T-cell (primary cell): ENCODE results near the gene ABCA3. TPM values are rescaled to one million over a fixed set of nuclear protein-coding genes. Genes with fewer than 3 reads are reported as not detected.

Source experiments
- ATAC-seq, 4 experiments: fragments of 200-7000 bp in 3 of 4; fragments of 150-1000 bp in 1 of 4; cut with Tn5 transposase; replicated peaks in 1 of 4; 1 replicate in 3 of 4; 2 replicates in 1 of 4; pipeline ENCODE4 v1.10.0; 2021; ENCODE audit warnings: moderate library complexity in 3 of 4, mild to moderate bottlenecking in 2 of 4, moderate number of reproducible peaks in 1 of 4
- CTCF ChIA-PET, 2 donors: fragments of 300-600 bp; sonication (Branson Sonifier 250); formaldehyde crosslinking; loops; one replicate each; lab custom pipeline; 2022; ENCODE audit warnings: antibody characterized with exemption in 2 of 2; lab: Charles Lee
- POLR2A ChIA-PET, 2 donors: fragments of 300-600 bp; sonication (Branson Sonifier 250); formaldehyde crosslinking; loops; one replicate each; lab custom pipeline; 2022; ENCODE audit warnings: antibody characterized with exemption in 2 of 2; lab: Charles Lee
- DNase-seq, 35 experiments: peaks; one replicate each; pipeline versions ENCODE4 v3.0.0 to v3.0.0-alpha.2; 2013 to 2023
- H3K27ac ChIP-seq: one replicate; pipeline ENCODE4 v1.5.1; 2013; ENCODE audit warnings: low read length
- H3K27me3 ChIP-seq, 2 experiments: replicated peaks in 1 of 2; 1 replicate in 1 of 2; 2 replicates in 1 of 2; pipeline versions ENCODE4 v1.6.1 to v1.7.0; 2013; ENCODE audit warnings: low read length in 1 of 2, mixed read lengths in 1 of 2; ENCODE audit not compliant: control insufficient read depth in 2 of 2, insufficient read depth in 2 of 2; ENCODE audit errors: extremely low read depth in 1 of 2
- H3K36me3 ChIP-seq, 2 donors: 1 replicate in 1 of 2; 2 replicates in 1 of 2; pipeline versions ENCODE4 v1.6.1 to v1.7.0; 2013; ENCODE audit warnings: low read length in 1 of 2; ENCODE audit not compliant: control insufficient read depth in 2 of 2, insufficient read depth in 1 of 2; ENCODE audit errors: extremely low read depth in 1 of 2
- H3K4me1 ChIP-seq, 2 experiments: 1 replicate in 1 of 2; 2 replicates in 1 of 2; pipeline versions ENCODE4 v1.6.1 to v1.7.0; 2013; ENCODE audit warnings: low read length in 2 of 2, mixed read lengths in 1 of 2; ENCODE audit not compliant: insufficient read depth in 2 of 2, control insufficient read depth in 1 of 2; ENCODE audit errors: extremely low read depth in 1 of 2
- H3K4me3 ChIP-seq, 2 donors: 1 replicate in 1 of 2; 2 replicates in 1 of 2; pipeline versions ENCODE4 v1.5.1 to v1.7.0; 2013; ENCODE audit warnings: mild to moderate bottlenecking in 2 of 2, low read length in 1 of 2, moderate library complexity in 1 of 2; ENCODE audit not compliant: control insufficient read depth in 1 of 2; ENCODE audit errors: extremely low read depth in 1 of 2
- H3K9me3 ChIP-seq: 2 replicates; pipeline ENCODE4 v1.7.0; 2013
- H3K27ac Mint-ChIP-seq, 2 donors: one replicate each; pipeline ENCODE4 v1.8.0; 2020 to 2021; ENCODE audit warnings: mild to moderate bottlenecking in 2 of 2, mixed read lengths in 2 of 2
- H3K27me3 Mint-ChIP-seq, 2 donors: one replicate each; pipeline ENCODE4 v1.8.0; 2021 to 2022; ENCODE audit warnings: mixed read lengths in 2 of 2
- H3K36me3 Mint-ChIP-seq: one replicate; pipeline ENCODE4 v1.8.0; 2021; ENCODE audit warnings: mixed read lengths
- H3K4me1 Mint-ChIP-seq, 3 donors: one replicate each; pipeline ENCODE4 v1.8.0; 2020 to 2022; ENCODE audit warnings: mixed read lengths in 3 of 3, mild to moderate bottlenecking in 1 of 3
- H3K4me3 Mint-ChIP-seq, 3 donors: one replicate each; pipeline ENCODE4 v1.8.0; 2020 to 2022; ENCODE audit warnings: mild to moderate bottlenecking in 3 of 3, mixed read lengths in 3 of 3, moderate library complexity in 3 of 3
- H3K9me3 Mint-ChIP-seq, 3 donors: one replicate each; pipeline ENCODE4 v1.8.0; 2020 to 2022; ENCODE audit warnings: mixed read lengths in 3 of 3
- WGBS: methylation state at CpG from one replicate; pipeline ENCODE4 v1.1.5; 2013; ENCODE audit warnings: missing lambda C conversion rate; ENCODE audit not compliant: insufficient coverage; 5-methylcytosine and 5-hydroxymethylcytosine counted together
- total RNA-seq, 35 experiments: library from RNA in 6 of 35; stranded (reverse) in 6 of 35; fragments of 120-200 nt in 1 of 35; gene quantifications; one replicate each; pipeline versions ENCODE4 v1.2.1 to v1.2.4 and lab custom pipeline; 2013 to 2026

Gene ABCA3
- total RNA-seq, 5 donors from 2014 or later (not counting 1 experiment from before 2014, with no cell fraction given) = 6.6 to 11.1 (median 9.9) TPM

DNA sequence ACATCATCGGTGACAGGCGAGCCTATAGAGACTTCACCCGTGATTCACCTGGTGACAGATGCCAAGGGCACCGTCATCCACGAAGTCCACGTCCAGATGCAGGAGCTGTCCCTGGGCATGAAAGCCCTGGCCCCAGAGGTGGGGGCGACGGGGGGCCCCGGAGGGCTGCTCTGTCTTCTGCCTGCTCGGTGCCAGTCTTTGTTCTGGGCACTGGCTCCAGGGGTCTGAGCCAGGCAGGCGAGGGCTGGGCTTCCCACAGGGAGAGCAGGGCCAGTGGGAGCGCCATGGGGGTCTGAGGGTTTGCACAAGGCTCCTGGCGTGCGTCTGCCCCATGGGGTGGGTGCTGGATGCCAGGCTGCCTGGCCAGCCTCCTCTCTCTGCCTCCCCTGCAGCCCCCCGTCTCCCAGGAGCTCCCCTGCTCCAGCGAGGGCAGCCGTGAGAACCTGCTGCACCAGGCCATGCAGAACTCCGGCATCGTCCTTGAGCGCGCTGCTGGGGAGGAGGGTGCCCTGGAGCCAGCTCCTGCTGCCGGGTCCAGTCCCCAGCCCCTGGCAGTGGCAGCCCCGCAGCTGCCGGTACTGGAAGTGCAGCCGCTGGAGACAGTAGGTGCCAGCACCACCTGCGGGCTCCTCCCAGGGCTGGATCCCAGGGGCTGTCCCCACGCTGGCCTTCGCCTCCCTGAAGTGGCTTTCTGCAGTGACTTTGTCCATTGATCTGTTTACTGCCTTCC lies 107.3 kb downstream of the ABCA3 start:
- WGBS = 95% methylated on average over 23 of the region's 28 CpGs

DNA sequence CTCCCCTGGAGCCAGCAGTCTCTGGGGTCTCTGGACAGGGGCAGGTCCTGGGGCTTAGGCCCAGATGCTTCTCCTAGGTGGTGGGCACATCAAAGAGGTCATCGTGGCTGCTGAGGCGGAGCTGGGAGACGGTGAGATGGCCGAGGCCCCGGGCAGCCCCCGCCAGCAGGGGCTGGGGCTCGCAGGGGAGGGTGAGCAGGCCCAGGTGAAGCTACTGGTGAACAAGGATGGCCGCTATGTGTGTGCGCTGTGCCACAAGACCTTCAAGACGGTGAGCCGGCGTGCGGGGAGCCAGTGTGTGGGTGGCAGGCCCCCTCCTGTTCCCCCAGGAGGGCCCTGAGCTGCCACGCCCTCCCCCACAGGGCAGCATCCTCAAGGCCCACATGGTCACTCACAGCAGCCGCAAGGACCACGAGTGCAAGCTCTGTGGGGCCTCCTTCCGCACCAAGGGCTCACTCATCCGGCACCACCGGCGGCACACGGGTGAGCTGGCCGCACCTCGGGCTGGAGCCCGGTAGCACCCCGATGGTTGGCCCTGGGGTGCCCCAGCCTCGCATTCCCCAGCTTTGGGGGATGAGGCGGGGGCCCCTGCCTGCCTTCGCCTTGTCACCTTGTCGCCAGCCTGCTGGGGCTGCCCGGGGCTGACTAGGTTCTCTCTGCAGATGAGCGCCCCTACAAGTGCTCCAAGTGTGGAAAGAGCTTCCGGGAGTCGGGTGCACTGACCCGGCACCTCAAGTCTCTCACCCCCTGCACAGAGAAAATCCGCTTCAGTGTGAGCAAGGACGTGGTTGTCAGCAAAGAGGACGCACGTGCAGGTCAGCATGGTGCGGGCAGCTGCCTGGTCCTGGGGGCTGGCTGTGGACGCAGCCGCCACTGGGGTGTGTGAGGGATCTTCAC lies 108.2 kb downstream of the ABCA3 start:
- H3K27me3 Mint-ChIP-seq = peaks cover 0 to 4% of the 10 kb centered on the region in 2 donors
- WGBS = 92% methylated on average over 23 of the region's 41 CpGs

More for the DNA sequence above, 107.3 kb downstream of the ABCA3 start:
- Mint-ChIP-seq H3K27ac (no peak overlapping the region), H3K4me1 (peaks cover 0 to 2% (median 1%) of the 10 kb centered on the region in 3 donors), H3K36me3 (peaks cover 30% of the 10 kb centered on the region), H3K27me3 (peaks cover 0 to 4% of the 10 kb centered on the region in 2 donors), H3K4me3 (no peak overlapping the region), H3K9me3 (no peaks in the 10 kb centered on the region)
- Histone ChIP-seq H3K36me3 (peaks cover 37 to 63% of the 10 kb centered on the region in 2 donors), H3K9me3 (no peaks in the 10 kb centered on the region), H3K27ac (no peak overlapping the region), H3K27me3 (peaks cover 0 to 42% of the 10 kb centered on the region in 2 experiments), H3K4me1 (peaks cover 2 to 15% of the 10 kb centered on the region in 2 experiments), H3K4me3 (no peak overlapping the region)
- ChIA-PET CTCF (no interaction called here), POLR2A (no interaction called here)
- DNase-seq (no peak), ATAC-seq (no peak)

DNA sequence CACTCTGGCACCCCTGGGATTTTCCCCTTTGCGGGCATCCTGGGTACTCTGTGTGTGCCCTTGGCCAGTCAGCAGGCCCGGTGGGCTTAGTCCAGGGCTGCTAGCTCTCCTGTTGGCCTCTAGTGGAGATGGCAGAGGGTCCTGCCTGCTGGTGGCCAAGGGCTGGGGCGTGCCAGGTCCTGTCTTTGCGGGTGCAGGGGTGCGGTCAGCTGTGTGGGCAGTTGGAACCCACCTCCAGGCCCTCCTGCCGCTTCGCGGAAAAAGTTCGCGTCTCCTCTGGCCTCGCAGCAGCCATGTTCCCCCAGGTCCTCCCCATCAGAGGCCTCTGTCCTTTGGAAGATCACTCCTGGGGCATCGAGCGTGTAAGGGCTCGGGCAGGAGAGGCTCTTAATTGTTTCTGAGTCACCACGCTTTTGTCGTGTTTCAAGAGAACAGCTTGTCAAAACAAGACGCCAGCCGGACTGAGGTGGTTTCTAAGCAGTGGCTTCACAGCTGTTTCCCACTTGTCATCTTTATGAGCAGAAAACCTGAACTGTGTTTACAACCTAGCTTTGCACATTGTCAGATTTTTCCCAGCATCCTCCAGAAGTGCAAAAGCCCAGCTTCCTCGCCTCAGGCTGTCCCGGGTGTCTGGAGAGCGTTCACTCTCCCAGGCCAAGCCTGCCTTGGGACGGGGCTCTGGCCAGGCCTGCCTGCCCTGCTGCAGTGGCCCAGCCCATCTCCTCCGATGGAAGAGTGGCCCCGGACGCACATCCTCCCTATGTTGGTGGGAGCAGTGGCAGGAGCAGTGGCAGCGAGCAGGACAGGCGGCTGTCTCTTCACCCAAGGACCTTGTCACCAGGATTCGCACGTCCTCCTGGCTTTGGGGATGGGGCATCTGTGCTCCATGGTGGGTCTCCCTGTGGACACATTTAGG lies 109.3 kb downstream of the ABCA3 start:
- DNase-seq = no peak
- peaks cover 30% of the 10 kb centered on the region for H3K36me3 Mint-ChIP-seq
- 88% methylated on average over 25 of the region's 29 CpGs for WGBS

More for the DNA sequence above, 108.2 kb downstream of the ABCA3 start:
- no peak overlapping the region for H3K4me3 ChIP-seq
- H3K9me3 ChIP-seq = no peaks in the 10 kb centered on the region
- peaks cover 0 to 2% (median 1%) of the 10 kb centered on the region in 3 donors for H3K4me1 Mint-ChIP-seq
- H3K36me3 Mint-ChIP-seq = peaks cover 30% of the 10 kb centered on the region
- no peak overlapping the region for H3K27ac Mint-ChIP-seq
- H3K36me3 ChIP-seq = peaks cover 37 to 68% of the 10 kb centered on the region in 2 donors
- POLR2A ChIA-PET = no interaction called here
- H3K27me3 ChIP-seq = peaks cover 0 to 40% of the 10 kb centered on the region in 2 experiments
- no peaks in the 10 kb centered on the region for H3K9me3 Mint-ChIP-seq
- CTCF ChIA-PET = no interaction called here
- peaks cover 2 to 12% of the 10 kb centered on the region in 2 experiments for H3K4me1 ChIP-seq
- no peak overlapping the region for H3K4me3 Mint-ChIP-seq
- no peak for ATAC-seq
- DNase-seq = no peak
- H3K27ac ChIP-seq = no peak overlapping the region

DNA sequence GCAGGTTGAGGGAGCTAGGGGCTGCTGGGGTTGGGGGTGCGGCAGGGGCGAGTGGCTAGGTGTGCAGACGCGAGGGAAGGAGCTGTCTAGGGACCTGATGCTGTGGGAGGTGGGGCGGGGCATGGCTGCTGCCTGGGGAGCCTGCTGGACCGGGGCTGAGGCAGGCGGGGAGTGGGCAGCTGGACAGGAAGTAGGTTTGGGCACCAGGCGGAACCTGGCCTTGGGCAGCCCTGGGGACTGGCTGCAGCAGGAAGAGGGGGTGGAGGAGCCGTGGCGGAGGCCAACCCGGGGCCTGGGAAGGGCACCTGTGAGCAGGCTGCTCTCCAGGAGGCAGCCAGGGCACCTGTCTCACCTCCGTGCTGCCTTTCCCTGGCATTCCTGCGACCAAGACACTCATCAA lies 110.2 kb downstream of the ABCA3 start:
- ChIA-PET CTCF (no interaction called here), POLR2A (interaction anchor here in 1 of 2 donors (0.6 kb wide), 1 partner anchor 691 kb away, joined by 4 read pairs; no protein-coding TSS in a partner anchor)
- H3K4me1 Mint-ChIP-seq = peaks cover 6 to 14% (median 7%) of the 10 kb centered on the region in 3 donors
- H3K27me3 ChIP-seq = peaks cover 0 to 28% of the 10 kb centered on the region in 2 experiments
- no peak overlapping the region for H3K4me3 Mint-ChIP-seq
- H3K27me3 Mint-ChIP-seq = peaks cover 0 to 3% of the 10 kb centered on the region in 2 donors
- no peaks in the 10 kb centered on the region for H3K9me3 ChIP-seq
- no peaks in the 10 kb centered on the region for H3K9me3 Mint-ChIP-seq
- H3K27ac ChIP-seq = no peak overlapping the region
- H3K36me3 ChIP-seq = peaks cover 35 to 66% of the 10 kb centered on the region in 2 donors
- H3K4me3 ChIP-seq = no peak overlapping the region
- ATAC-seq (no peak), DNase-seq (no peak)
- no peak overlapping the region for H3K27ac Mint-ChIP-seq
- H3K36me3 Mint-ChIP-seq = peaks cover 28% of the 10 kb centered on the region
- WGBS = 93% methylated on average over 13 of the region's 13 CpGs
- peaks cover 0 to 6% of the 10 kb centered on the region in 2 experiments for H3K4me1 ChIP-seq

More for the DNA sequence above, 109.3 kb downstream of the ABCA3 start:
- no peak overlapping the region for H3K27ac Mint-ChIP-seq
- Histone ChIP-seq H3K9me3 (no peaks in the 10 kb centered on the region), H3K27ac (no peak overlapping the region), H3K4me1 (peaks cover 2 to 4% of the 10 kb centered on the region in 2 experiments), H3K36me3 (peaks cover 39 to 68% of the 10 kb centered on the region in 2 donors), H3K4me3 (no peak overlapping the region), H3K27me3 (peaks cover 0 to 37% of the 10 kb centered on the region in 2 experiments)
- H3K4me3 Mint-ChIP-seq = no peak overlapping the region
- H3K9me3 Mint-ChIP-seq = no peaks in the 10 kb centered on the region
- peaks cover 3 to 11% (median 6%) of the 10 kb centered on the region in 3 donors for H3K4me1 Mint-ChIP-seq
- CTCF ChIA-PET = no interaction called here
- POLR2A ChIA-PET = no interaction called here
- ATAC-seq = no peak
- peaks cover 0 to 4% of the 10 kb centered on the region in 2 donors for H3K27me3 Mint-ChIP-seq

DNA sequence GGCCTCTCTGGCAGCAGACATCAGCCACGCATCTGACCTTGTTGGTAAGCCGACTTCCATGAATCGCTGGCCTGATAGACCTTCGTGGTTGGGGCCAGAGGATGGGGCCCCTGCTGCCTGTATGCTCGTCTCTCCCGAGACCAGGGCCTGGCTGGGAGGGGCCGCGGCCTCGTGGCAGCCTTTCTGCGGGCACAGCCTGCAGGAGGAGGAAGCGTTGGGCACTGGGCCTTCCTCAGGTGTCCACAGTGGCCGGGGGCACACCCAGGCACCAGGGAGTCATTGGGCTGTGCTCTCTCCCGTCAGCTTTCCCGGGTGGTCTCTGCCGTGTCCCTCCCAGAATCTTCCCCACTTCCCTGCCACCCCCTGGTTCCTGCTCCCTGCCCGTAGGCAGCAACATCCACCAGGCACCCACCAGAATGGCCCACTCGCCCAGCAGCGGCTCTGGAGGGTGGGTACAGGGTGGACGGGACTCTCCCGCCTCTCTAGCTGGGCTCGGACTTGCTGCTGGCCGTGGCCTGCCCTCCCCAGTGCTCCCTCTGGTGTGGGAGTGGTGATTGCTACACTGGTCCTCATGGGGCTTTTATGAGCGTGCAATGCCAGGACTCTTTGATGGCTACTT lies 110.8 kb downstream of the ABCA3 start:
- POLR2A ChIA-PET = no interaction called here
- H3K4me3 Mint-ChIP-seq = no peak overlapping the region
- Histone ChIP-seq H3K9me3 (no peaks in the 10 kb centered on the region), H3K27me3 (peaks cover 0 to 26% of the 10 kb centered on the region in 2 experiments), H3K36me3 (peaks cover 31 to 62% of the 10 kb centered on the region in 2 donors), H3K4me1 (peaks cover 3 to 11% of the 10 kb centered on the region in 2 experiments), H3K27ac (no peak overlapping the region), H3K4me3 (no peak overlapping the region)
- H3K36me3 Mint-ChIP-seq = peaks cover 23% of the 10 kb centered on the region
- ATAC-seq (no peak), DNase-seq (no peak)
- CTCF ChIA-PET = no interaction called here
- whole genome bisulfite sequencing = 95% methylated on average over 12 of the region's 23 CpGs
- no peaks in the 10 kb centered on the region for H3K27me3 Mint-ChIP-seq
- no peaks in the 10 kb centered on the region for H3K9me3 Mint-ChIP-seq
- no peak overlapping the region for H3K27ac Mint-ChIP-seq
- peaks cover 6 to 18% (median 12%) of the 10 kb centered on the region in 3 donors for H3K4me1 Mint-ChIP-seq
